Natural killer cell (primary cell): ENCODE results near the gene DNAH7. TPM values are rescaled to one million over a fixed set of nuclear protein-coding genes. Genes with fewer than 3 reads are reported as not detected.
A peak's percentile ranks its signal among the peaks of the same experiment; 100 is the strongest.

Experiments used
- ATAC-seq, 3 donors: fragments of 150-1000 bp in 2 of 3; fragments of 200-7000 bp in 1 of 3; cut with Tn5 transposase; 1 replicate in 1 of 3; 2 replicates in 2 of 3; pipeline ENCODE4 v1.10.0; 2021; ENCODE audit warnings: mild to moderate bottlenecking in 2 of 3, moderate library complexity in 2 of 3
- DNase-seq, 2 donors: peaks; one replicate each; pipeline versions ENCODE4 v3.0.0 to v3.0.0-alpha.2; 2013 to 2021; ENCODE audit warnings: mixed read lengths in 1 of 2
- H3K27ac ChIP-seq: one replicate; pipeline ENCODE4 v1.5.1; 2013; ENCODE audit warnings: mild to moderate bottlenecking, low read length
- H3K27me3 ChIP-seq: one replicate; pipeline ENCODE4 v1.6.1; 2013; ENCODE audit warnings: low read length; ENCODE audit not compliant: control insufficient read depth, insufficient read depth
- H3K36me3 ChIP-seq: one replicate; pipeline ENCODE4 v1.6.1; 2013; ENCODE audit warnings: low read length; ENCODE audit not compliant: control insufficient read depth, insufficient read depth
- H3K4me1 ChIP-seq: one replicate; pipeline ENCODE4 v1.6.1; 2013; ENCODE audit warnings: low read length; ENCODE audit not compliant: control insufficient read depth, insufficient read depth
- H3K4me3 ChIP-seq: one replicate; pipeline ENCODE4 v1.5.1; 2013; ENCODE audit warnings: low read length
- H3K9me3 ChIP-seq: one replicate; pipeline ENCODE4 v1.6.1; 2013; ENCODE audit warnings: low read length; ENCODE audit not compliant: control insufficient read depth, insufficient read depth
- H3K27ac Mint-ChIP-seq, 2 donors: one replicate each; pipeline ENCODE4 v1.8.0; 2022; ENCODE audit warnings: mild to moderate bottlenecking in 2 of 2, mixed read lengths in 2 of 2, moderate library complexity in 1 of 2
- H3K27me3 Mint-ChIP-seq, 2 donors: one replicate each; pipeline ENCODE4 v1.8.0; 2022; ENCODE audit warnings: low read depth in 2 of 2, mixed read lengths in 2 of 2
- H3K36me3 Mint-ChIP-seq: one replicate; pipeline ENCODE4 v1.8.0; 2022; ENCODE audit warnings: mixed read lengths
- H3K4me1 Mint-ChIP-seq, 2 donors: one replicate each; pipeline ENCODE4 v1.8.0; 2022; ENCODE audit warnings: mixed read lengths in 2 of 2
- H3K4me3 Mint-ChIP-seq: one replicate; pipeline ENCODE4 v1.8.0; 2022; ENCODE audit warnings: mild to moderate bottlenecking, moderate library complexity, mixed read lengths
- H3K9me3 Mint-ChIP-seq, 2 donors: one replicate each; pipeline ENCODE4 v1.8.0; 2022; ENCODE audit warnings: mixed read lengths in 2 of 2
- WGBS: methylation state at CpG from one replicate; pipeline ENCODE4 v1.1.7; 2013; ENCODE audit warnings: missing lambda C conversion rate; ENCODE audit not compliant: insufficient coverage; 5-methylcytosine and 5-hydroxymethylcytosine counted together
- intact Hi-C: fragments of 100-400 bp; cut with micrococcal nuclease; formaldehyde crosslinking; loops from one replicate; pipeline ENCODE4 v1.14.2; 2022
- total RNA-seq, 4 donors: library from RNA; stranded (reverse); fragments of 120-200 nt in 1 of 4; gene quantifications; one replicate each; pipeline versions ENCODE4 v1.2.3 to v1.2.4, GENCODE V29; 2013 to 2022
- TF ChIP-seq, protein P1 (sequence below): fragments of 200-600 bp; IDR thresholded peaks from one replicate; pipeline ENCODE4 v1.8.0; 2022; ENCODE audit warnings: antibody characterized with exemption

Gene DNAH7
- total RNA-seq, 3 donors from 2014 or later (not counting 1 experiment from before 2014, with no cell fraction given), result 0.07 to 0.20 TPM; not detected in 1

GRCh38 chr2:196088203-196088602 is 19.6 kb upstream of the DNAH7 start:
- ATAC-seq (no peak), DNase-seq (no peak)
- Mint-ChIP-seq H3K4me3 (no peak overlapping the region), H3K27me3 (peaks cover 0 to 3% of the 10 kb centered on the region in 2 donors), H3K36me3 (no peaks in the 10 kb centered on the region), H3K9me3 (peaks cover 0 to 2% of the 10 kb centered on the region in 2 donors), H3K4me1 (peaks cover 5 to 8% of the 10 kb centered on the region in 2 donors), H3K27ac (no peak overlapping the region)
- Histone ChIP-seq H3K4me1 (peaks cover 5% of the 10 kb centered on the region), H3K27me3 (no peaks in the 10 kb centered on the region), H3K27ac (no peak overlapping the region), H3K4me3 (no peak overlapping the region), H3K36me3 (no peaks in the 10 kb centered on the region), H3K9me3 (peaks cover 8% of the 10 kb centered on the region)
- intact Hi-C loops, result no loop called here
- WGBS, result 97% methylated on average over 2 of the region's 2 CpGs
- TF ChIP-seq, protein P1, sequence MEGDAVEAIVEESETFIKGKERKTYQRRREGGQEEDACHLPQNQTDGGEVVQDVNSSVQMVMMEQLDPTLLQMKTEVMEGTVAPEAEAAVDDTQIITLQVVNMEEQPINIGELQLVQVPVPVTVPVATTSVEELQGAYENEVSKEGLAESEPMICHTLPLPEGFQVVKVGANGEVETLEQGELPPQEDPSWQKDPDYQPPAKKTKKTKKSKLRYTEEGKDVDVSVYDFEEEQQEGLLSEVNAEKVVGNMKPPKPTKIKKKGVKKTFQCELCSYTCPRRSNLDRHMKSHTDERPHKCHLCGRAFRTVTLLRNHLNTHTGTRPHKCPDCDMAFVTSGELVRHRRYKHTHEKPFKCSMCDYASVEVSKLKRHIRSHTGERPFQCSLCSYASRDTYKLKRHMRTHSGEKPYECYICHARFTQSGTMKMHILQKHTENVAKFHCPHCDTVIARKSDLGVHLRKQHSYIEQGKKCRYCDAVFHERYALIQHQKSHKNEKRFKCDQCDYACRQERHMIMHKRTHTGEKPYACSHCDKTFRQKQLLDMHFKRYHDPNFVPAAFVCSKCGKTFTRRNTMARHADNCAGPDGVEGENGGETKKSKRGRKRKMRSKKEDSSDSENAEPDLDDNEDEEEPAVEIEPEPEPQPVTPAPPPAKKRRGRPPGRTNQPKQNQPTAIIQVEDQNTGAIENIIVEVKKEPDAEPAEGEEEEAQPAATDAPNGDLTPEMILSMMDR, result no peak

DNA sequence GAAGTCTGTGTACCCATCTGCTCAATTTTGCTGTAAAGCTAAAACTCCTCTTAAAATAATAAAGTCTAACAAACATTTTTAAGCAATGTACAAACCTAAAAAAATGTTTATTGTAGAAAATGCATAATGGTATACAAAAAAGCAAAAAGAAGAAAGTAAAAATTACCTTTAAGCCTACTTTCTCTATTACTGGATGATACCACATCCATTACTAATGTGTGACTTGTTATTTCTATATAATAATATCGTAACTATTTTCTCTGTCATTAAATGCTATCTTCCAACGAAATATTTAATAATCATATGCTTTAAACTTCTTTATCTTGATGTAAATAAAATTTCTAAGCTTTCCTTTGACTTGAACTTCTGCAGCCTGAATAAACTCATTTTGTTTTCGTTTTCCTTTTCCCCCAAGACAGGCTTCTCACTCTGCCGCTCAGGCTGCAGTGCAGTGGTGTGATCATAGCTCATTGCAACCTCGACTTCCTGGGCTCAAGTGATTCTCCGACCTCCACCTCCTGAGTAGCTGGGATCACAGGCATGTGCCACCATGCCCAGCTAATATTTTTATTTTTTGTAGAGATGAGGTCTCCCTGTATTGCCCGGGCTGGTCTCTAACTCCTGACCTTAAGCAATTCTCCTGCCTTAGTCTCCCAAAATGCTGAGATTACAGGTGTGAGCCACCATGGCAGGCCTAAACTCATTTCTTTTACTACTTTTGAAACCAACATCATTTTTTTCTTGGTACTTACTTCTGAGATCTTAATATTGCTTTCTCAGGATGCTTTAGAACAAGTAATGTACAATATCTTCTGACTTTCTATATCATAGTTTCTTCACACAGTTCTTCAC is 18.1 kb upstream of the DNAH7 start:
- 46% methylated on average over 5 of the region's 7 CpGs for WGBS
- Mint-ChIP-seq H3K4me3 (no peak overlapping the region), H3K27me3 (peaks cover 0 to 3% of the 10 kb centered on the region in 2 donors), H3K36me3 (no peaks in the 10 kb centered on the region), H3K4me1 (peaks cover 5 to 8% of the 10 kb centered on the region in 2 donors), H3K27ac (peak overlapping the region in 1 of 2 donors; percentile 40), H3K9me3 (peaks cover 0 to 2% of the 10 kb centered on the region in 2 donors)
- TF ChIP-seq, protein P1, result no peak
- no peak overlapping the region for H3K4me3 ChIP-seq
- peaks cover 5% of the 10 kb centered on the region for H3K4me1 ChIP-seq
- no peaks in the 10 kb centered on the region for H3K27me3 ChIP-seq
- H3K27ac ChIP-seq, result no peak overlapping the region
- ATAC-seq (peak in 1 of 3 donors; percentile 42), DNase-seq (no peak)
- peaks cover 8% of the 10 kb centered on the region for H3K9me3 ChIP-seq
- no peaks in the 10 kb centered on the region for H3K36me3 ChIP-seq
- intact Hi-C loops, result no loop called here

DNA sequence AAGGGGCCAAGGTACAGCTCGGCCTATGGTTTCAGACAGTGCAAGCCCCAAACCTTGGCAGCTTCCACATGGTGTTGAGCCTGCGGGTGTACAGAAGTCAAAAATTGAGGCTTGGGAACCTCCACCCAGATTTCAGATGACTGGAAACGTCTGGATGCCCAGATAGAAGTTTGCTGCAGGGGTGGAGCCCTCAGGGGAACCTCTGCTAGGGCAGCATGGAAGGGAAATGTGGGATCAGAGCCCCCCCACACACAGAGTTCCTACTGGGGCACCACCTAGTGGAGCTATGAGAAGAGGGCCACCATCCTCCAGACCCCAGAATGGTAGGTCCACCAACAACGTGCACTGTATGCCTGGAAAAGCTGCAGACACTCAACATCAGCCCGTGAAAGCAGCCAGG is 15.0 kb upstream of the DNAH7 start:
- H3K27ac Mint-ChIP-seq, result no peak overlapping the region
- WGBS, result 92% methylated on average over 5 of the region's 5 CpGs
- Histone ChIP-seq H3K4me1 (no peaks in the 10 kb centered on the region), H3K27ac (no peak overlapping the region), H3K36me3 (no peaks in the 10 kb centered on the region), H3K9me3 (peaks cover 8% of the 10 kb centered on the region), H3K27me3 (no peaks in the 10 kb centered on the region), H3K4me3 (no peak overlapping the region)
- H3K27me3 Mint-ChIP-seq, result no peaks in the 10 kb centered on the region
- ATAC-seq, result no peak
- H3K36me3 Mint-ChIP-seq, result no peaks in the 10 kb centered on the region
- no peak overlapping the region for H3K4me3 Mint-ChIP-seq
- TF ChIP-seq, protein P1, result no peak
- peaks cover 5 to 8% of the 10 kb centered on the region in 2 donors for H3K4me1 Mint-ChIP-seq
- no peak for DNase-seq
- intact Hi-C loops, result no loop called here
- H3K9me3 Mint-ChIP-seq, result no peaks in the 10 kb centered on the region
